NOMO-1 treated with DMSO at 0.1 percent for 48 hours (cell line): Measurements from ENCODE around the gene STON1.
"Not testable (repeated sequence)": the region's sequence is repeated elsewhere in the genome, so short reads cannot be mapped to it uniquely, and the experiment has no call there.

Experiments
- DNase-seq: peaks from one replicate; lab custom pipeline; 2025; ENCODE audit not compliant: unreplicated experiment; lab: John Stamatoyannopoulos, UW

The STON1 gene

DNA sequence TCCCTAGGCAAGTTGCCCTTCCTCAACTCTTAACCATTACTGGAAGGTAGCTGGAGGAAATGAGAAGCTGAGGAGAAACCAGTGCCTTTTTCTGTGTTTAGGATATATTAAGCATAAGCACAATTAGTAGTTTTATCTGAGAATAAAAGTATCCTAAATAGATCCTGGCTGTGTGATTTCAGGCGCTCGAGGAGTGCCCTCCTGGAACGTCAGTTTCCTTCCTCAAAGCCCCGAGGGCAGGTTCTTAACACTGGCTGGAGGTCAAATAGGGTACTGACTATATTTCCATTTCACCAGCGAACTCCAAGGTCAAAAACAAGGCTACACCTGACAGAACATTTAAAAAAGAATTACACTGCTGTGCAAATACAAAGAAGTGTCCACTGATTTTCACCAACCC is 1.5 kb upstream of the STON1 start:
- no peak for DNase-seq

- DNase-seq: no peak
These were observed 760 bp upstream of the STON1 start for GRCh38 chr2:48529194-48529593.

- DNase-seq: no peak
These were observed 300 bp upstream of the STON1 start for GRCh38 chr2:48529676-48530032.

DNA sequence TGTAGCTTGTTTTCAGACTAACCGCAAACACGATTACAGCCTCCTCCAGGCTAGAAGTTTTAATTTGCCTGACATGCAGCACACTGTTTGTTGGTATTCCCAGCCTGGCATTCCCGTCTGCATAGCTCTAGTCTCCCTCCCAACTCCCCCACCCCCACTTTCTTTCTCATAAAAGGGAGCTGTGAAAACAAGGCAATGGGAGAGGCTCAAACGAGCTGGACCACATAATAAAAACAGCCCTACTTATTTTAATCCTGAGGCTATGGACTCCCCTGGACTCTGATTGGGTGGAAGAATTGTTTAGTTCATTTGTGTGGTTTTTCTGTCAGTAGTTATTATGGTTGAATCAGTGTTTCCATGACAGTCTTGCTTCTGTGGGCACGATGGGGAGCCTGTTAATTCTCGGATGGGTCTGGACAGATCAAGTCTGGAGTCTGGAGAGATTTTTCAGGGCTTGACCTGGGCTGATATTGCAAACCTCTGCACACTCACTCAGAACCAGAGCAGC is 1.2 kb downstream of the STON1 start:
- no peak for DNase-seq

GRCh38 chr2:48532174-48532573 is 2.2 kb downstream of the STON1 start:
- DNase-seq: no peak

DNA sequence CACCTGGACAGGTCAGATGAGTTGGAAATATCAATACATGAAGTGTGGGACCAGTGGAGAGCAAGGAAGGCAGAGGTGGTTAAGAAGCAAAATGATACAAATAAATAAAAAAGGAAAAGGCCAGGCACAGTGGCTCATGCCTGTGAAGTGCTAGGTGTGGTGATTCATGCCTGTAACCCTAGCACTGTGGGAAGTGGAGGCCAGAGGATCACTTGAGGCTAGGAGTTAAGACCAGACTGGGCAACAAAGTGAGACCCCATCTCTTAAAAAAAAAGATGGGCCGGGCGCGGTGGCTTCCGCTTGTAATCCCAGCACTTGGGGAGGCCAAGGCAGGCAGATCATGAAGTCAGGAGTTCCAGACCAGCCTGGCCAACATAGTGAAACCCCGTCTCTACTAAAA is 2.9 kb downstream of the STON1 start:
- no peak for DNase-seq

- DNase-seq: no peak
These were observed 4.8 kb downstream of the STON1 start for GRCh38 chr2:48534781-48535180.

DNA sequence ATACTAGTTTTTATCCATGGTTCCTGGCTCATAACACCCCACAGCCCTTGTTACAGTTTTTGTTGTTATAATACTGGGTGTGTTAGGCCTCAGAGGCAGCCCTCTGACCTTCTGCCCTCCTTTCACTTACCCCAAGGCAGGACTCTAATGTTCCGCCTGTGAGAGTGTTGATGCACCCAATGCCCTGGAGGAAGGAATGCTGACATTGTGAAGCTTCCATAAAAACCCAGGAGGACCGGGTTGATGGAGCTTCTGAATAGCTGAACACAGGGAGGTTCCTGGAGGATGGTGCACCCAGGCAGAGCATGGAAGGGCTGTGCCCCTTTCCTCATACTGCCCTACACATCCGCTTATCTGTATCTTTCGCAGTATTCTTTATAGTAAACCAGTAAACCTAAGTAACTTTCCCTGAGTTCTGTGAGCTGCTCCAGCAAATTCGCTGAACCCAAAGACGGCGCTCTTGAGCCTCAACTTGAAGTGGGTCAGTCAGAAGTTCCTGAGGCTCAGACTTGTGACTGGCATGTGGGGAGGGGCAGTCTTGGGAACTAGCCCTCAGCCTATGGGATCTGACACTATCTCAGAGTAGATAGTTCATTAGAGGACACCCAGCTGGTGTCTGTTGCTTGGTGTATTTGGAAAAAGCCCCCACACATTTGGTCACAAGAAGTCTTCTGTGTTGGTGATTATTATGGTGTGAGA is 10.4 kb downstream of the STON1 start:
- no peak for DNase-seq

- DNase-seq: no peak
These were observed 11.9 kb downstream of the STON1 start for GRCh38 chr2:48541666-48542389.

DNA sequence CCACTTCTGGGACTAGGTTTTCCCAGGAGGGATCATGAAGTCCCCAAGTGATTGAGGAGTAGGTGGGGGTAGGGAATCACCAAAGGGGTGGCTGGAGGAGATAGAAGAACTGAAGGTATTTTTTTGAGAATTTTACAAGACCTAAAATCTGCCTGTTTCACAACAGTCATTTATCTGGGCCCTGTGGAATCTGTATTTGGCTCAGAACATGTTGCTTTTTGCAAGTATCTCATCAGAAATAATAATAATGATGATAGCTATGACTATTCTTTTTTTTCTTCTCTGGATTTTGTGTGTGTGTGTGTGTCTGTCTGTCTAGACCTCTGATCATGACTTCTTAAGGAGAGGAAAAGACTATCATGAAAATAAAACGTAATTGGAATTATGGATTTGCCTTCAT is 13.9 kb downstream of the STON1 start:
- DNase-seq: no peak

DNA sequence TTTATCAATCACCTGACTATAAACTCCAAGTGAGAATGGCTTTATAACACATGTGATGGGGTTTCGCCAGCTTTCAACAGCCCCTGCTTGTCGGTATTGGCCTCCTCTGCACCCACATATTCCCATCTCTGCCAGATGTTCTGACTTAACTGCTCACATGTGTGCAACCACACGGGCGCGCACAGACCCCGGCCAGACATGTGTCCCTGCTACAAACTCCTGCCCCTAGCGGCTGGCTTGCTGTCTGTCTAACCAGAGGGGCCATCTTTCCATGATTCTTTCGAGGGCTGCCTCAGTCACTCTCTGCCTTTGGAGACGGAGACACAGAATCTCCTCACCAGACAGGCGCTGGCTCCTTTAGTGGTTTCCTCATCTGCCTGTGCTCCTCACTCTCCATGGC is 15.3 kb downstream of the STON1 start:
- DNase-seq: no peak

- DNase-seq: no peak
These were observed 18.9 kb downstream of the STON1 start for GRCh38 chr2:48548840-48549239.

GRCh38 chr2:48549972-48550371 is 20.0 kb downstream of the STON1 start:
- no peak for DNase-seq

- no peak for DNase-seq
These were observed 21.6 kb downstream of the STON1 start for GRCh38 chr2:48551548-48551947.

- not testable (repeated sequence) for DNase-seq
These were observed 25.1 kb downstream of the STON1 start for GRCh38 chr2:48555071-48555470.

- no peak for DNase-seq
These were observed 28.5 kb downstream of the STON1 start for GRCh38 chr2:48558456-48558855.

GRCh38 chr2:48560546-48561209 is 30.7 kb downstream of the STON1 start:
- DNase-seq: no peak

DNA sequence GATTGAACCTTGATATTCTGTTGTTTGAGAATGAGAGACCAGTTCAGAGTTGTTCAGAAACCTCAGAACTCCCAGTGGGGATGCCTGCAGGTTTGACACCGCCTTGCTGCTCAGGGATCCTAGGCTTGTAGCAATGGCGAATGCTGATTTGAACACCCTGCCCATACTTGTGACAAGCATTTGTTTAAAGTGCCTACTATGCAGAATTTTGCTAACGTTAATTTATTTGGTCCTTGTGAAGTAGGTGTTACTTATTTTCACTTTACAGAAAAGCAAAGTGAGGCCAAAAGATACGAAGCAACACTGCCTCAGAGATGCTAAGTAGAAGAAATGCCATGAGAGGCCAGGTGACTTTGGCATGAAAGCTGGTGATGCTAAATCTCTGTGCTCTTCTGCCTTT is 32.3 kb downstream of the STON1 start:
- no peak for DNase-seq

DNA sequence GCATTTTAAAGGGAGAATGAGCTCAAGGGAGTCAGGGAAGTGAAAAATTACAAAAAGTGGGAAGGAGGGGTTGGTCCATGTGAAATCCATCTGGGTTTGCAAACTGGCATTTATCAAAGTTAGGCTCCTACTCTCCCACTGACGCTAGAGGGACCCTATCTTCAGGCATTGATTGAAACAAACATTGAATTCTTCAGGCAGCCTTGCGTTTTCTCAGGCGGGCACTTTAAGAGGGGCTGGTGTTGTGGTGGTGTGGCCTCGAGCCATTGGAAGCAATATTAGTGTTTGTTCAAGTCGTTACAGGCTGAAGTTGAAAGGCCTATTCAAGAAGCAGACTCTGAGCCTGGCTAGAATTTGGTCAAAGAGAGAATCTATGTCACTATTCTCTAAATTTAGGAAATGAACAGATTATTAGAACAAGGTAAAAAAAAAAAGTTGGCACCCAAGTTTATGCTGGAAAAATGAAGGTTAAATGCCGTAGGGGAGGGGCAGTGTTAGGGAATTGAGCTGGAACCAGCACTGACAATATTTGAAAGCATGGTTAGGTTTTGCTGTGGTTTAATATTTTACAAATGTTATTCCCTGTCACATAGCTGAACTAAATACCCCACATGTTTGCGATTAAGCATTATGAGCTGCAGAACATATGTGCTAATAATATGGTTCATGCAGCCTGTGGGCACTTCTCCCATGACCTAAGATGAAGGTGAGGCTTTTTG is 36.8 kb downstream of the STON1 start:
- no peak for DNase-seq

- DNase-seq: no peak
These were observed 37.7 kb downstream of the STON1 start for GRCh38 chr2:48567671-48568070.

DNA sequence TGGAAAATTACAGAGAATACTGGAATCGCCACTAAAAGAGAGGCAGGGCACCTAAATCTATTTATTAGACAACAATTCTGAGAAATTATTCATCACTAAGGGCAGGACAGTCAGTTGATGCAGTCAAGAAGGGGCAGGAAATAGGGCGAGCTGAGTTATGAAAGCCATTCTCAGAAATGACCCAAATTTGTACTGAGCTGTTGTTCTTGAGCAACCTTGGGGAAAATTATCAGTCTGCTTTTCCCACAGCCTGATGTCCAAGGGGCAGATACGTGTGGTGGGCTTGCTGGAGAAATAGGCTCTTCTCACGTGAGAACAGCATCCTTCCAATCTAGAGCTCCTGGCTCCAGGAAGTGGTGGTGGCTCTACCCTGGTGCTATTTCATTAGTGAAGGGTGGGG is 38.6 kb downstream of the STON1 start:
- DNase-seq: no peak

DNA sequence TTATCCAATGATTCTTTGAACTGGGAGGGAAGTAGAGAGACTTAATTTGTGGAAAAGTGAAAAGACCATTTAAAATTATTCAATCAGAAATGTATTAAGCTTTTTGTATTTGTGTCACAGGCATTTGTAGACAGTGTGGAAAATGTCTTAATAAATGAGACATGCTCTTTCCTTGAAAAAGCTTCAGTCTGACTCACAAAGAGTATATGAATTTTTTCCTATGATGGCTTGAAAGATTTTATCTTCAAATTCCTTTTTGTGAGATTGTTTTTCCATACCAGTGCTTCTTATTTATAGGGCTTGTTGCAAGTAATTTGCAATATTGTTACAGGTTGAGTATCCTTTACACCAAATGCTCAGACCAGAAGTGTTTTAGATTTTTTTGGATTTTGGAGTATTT is 39.5 kb downstream of the STON1 start:
- no peak for DNase-seq
